ENCODE measurements around the gene LTBP4.

Gene LTBP4

GRCh38 chr19:40597329-40597838 lies 3.8 kb upstream of the LTBP4 start:
- DNase-seq (ENCODE audit: low read depth in 2 of 2) = no peak

DNA sequence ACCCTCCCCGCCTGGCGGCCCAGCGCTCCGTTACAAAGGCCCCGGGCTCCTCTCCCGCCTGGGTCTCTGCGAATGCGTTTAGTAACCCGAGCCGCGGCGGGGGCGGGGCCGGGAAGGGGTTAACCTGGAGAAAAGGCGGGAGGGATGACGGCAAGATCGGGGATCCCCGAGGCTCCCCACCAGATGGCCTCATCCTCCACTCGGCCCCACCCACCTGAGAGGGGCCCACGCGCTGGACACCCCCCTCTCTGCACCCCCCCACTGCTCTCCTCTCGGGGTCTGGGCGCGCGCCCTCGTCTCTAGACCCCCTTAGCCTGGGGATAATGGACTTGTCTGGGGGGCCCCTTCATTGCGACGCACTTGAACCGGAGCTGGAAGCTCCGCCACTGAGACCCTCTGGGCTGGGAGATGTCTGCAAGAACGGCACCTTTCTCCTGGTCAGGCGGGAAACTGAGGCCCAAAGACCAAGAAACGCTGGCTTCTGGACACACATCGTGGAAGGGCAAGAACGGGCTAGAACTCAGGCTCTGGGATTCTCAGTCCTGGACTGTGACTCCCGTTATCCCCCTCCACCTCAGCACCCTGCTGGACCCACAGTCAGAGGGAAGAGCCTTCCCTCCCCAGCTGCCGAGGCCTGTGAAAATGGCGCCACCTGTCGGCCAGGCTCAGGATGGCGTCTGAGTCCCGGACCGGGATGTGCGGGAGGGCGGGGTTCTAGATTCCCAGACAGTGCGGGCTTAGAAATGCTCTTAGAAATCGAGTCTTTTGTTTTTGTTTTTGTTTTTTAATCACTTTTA lies 2.9 kb upstream of the LTBP4 start:
- peak; percentile 70 to 76 for DNase-seq (ENCODE audit: low read depth in 2 of 2)

DNA sequence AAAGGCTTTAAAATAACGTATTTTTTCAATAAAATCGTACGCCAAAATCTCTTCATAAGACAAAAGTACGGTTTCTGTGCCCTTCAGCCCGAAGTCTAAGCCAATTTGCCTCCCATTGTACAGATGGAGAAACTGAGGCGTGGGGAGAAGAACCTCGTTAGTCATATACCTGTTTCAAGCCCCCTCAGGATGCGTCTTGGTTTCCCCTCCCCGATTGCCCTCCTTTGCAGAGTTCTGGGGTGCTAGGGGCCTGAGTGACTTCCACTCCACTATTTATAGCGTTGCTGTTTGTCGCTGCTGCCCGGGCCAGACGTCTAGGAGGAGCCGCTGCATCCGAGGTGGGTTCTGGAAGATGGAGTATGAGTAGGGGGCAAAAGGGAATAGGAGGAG lies 2.3 kb upstream of the LTBP4 start:
- DNase-seq (ENCODE audit: low read depth in 2 of 2) = no peak

DNA sequence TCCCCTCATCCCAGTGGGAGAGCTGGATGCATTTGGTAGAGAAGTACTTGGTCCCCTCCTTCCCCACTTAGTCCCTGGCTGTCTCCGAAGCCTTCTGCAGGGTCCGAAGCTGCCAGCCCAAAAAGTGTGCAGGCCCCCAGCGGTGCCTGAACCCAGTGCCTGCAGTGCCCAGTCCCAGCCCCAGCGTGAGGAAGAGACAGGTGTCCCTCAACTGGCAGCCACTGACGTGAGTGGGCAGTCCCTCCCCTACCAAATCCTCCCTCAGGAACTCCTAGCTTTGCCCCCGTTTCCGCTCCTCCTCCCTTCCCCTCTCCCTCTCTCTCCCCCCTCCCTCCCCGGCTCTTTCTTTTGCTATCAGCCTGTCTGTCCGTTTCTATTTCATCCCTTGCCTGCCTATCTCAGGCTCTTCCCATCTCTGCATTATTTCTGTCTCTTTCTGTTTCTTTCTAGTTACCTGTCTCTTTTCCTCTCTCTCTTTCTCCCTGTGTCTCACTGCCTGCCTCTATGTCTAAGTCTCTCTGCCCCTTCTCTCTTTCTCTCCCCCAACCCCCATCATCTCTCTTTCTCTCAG lies 1.8 kb upstream of the LTBP4 start:
- DNase-seq (ENCODE audit: low read depth in 2 of 2) = no peak

GRCh38 chr19:40599902-40600569 lies 1.1 kb upstream of the LTBP4 start:
- DNase-seq (ENCODE audit: low read depth in 2 of 2) = no peak

GRCh38 chr19:40600570-40601133 lies 517 bp upstream of the LTBP4 start:
- DNase-seq (ENCODE audit: low read depth in 2 of 2) = no peak

DNA sequence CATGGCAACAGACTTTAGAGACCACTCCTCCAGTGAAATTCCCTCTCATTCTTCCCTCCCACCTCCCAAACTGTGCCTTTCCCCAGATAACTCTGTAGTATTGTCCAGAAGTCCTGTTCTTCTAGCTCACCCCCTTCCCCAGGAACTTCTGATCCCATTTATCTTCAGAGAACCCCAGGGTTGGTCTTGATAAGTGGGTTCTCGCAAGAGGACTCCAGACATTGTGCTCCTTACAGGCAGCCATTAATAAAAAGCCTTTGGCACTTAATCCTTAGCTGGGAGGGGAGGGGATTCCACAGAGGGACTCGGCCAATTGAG lies 1.9 kb downstream of the LTBP4 start:
- DNase-seq (ENCODE audit: low read depth in 2 of 2) = no peak

GRCh38 chr19:40603389-40604170 lies 2.4 kb downstream of the LTBP4 start:
- DNase-seq (ENCODE audit: low read depth in 2 of 2) = peak; percentile 80 to 89

- no peak for DNase-seq (ENCODE audit: low read depth in 2 of 2)
These were observed 3.0 kb downstream of the LTBP4 start for GRCh38 chr19:40604171-40604646.

DNA sequence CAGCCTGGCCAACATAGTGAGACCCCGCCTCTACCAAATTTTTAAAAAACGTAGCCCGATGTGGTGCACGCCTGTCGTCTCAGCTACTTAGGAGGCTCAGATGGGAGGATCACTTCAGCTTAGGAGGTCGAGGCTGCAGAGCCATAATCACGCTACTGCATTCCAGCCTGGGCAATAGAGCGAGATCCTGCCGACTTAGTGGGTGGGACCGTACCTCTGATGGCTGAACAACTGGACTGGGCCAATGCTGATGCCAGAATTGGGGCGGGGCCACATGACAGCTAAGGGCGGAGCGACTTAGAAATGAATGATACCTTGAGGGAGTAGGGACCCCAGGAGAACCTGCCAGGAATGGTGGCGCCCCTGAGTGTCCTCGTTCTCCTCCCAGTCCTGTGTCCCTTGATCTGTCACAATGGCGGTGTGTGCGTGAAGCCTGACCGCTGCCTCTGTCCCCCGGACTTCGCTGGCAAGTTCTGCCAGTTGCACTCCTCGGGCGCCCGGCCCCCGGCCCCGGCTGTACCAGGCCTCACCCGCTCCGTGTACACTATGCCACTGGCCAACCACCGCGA lies 3.6 kb downstream of the LTBP4 start:
- DNase-seq (ENCODE audit: low read depth in 2 of 2) = no peak

DNA sequence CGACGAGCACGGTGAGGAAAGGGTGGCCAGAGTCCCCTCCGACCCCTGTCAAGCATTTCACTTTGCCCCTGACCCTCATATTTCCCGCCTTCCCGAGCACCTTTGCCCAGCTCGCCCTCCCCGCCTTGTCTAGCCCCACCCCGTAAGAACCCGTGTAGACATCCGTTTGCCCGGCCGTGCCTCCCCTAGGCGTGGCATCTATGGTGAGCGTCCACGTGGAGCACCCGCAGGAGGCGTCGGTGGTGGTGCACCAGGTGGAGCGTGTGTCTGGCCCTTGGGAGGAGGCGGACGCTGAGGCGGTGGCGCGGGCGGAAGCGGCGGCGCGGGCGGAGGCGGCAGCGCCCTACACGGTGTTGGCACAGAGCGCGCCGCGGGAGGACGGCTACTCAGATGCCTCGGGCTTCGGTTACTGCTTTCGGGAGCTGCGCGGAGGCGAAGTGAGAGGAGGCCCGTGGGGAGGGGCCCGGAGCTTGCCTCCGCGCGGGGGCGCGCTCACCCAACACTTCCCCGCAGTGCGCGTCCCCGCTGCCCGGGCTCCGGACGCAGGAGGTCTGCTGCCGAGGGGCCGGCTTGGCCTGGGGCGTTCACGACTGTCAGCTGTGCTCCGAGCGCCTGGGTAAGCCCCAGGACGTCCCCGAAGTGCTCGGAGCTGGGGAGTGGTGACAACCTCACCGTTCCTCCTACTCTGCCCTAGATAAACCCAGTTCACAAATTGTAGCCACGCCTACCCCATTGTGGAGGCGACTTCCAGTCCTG lies 4.2 kb downstream of the LTBP4 start:
- DNase-seq (ENCODE audit: low read depth in 2 of 2) = peak; percentile 48 to 49

- no peak for DNase-seq (ENCODE audit: low read depth in 2 of 2)
These were observed 6.4 kb downstream of the LTBP4 start for GRCh38 chr19:40607311-40608239.

DNA sequence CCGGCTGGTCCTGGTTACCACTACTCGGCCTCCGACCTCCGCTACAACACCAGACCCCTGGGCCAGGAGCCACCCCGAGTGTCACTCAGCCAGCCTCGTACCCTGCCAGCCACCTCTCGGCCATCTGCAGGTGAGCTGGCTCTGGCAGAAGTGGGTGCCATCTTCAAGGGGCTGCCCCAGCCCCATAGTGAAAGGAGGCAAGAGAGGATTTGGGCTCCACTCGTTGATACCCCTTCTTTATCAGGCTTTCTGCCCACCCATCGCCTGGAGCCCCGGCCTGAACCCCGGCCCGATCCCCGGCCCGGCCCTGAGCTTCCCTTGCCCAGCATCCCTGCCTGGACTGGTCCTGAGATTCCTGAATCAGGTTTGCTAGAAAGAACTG lies 7.1 kb downstream of the LTBP4 start:
- no peak for DNase-seq (ENCODE audit: low read depth in 2 of 2)

DNA sequence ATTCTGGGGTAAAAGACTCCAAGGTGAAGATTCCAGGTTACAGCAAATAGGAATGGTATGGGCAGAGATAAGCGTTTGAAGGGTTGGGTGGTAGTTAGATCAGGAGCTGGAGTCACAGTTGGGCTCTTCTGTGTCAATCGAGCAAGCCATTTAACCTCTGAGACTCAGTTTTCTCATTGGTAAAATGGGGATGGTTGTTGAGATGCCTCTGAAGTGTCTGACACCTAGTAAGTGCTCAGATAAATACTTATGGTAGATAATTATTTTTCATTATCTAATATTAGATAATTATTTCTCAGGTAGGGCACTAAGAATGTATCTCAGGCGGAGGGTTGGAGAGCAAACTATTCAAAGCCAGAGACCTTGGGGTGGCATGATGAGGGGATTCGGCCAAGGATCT lies 7.8 kb downstream of the LTBP4 start:
- DNase-seq (ENCODE audit: low read depth in 2 of 2) = no peak

- DNase-seq (ENCODE audit: low read depth in 2 of 2) = peak; percentile 70 to 71
These were observed 8.6 kb downstream of the LTBP4 start for GRCh38 chr19:40609561-40610395.

DNA sequence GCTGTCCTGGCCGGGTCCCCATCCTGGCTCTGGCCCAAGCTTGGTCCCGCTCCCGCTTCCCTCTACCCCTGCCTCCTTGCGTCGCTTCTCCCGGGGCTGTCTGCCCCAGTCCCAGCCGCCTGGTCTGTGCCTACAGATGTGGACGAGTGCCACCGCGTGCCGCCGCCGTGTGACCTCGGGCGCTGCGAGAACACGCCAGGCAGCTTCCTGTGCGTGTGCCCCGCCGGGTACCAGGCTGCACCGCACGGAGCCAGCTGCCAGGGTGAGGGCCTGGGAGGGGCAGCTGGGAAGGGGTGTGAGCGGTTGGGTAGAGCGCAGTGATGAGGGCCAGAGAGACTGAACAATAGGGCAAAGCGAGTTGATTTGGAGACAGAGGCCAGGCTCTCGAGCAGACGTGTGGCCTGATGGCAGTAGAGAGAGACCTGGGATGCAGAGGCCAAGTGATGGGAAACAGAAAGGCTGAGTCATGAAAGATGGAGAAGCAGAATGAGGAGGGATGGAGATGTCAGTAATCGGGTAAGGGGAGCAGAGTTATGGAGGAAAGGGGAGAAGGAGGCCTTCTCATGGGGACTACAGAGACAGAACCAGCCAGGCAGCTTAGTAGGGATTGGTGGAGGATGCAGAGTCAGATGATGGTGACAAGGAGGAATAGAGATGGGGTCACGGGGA lies 9.4 kb downstream of the LTBP4 start:
- DNase-seq (ENCODE audit: low read depth in 2 of 2) = peak in 1 of 2 donors; percentile 23

GRCh38 chr19:40611096-40611495 lies 9.9 kb downstream of the LTBP4 start:
- DNase-seq (ENCODE audit: low read depth in 2 of 2) = no peak

Data from stimulated activated CD8-positive, alpha-beta memory T cell treated with anti-CD3 and anti-CD28 coated beads, Interleukin-7, amount 100 ng/mL, for 1 hour (primary cell).